CD4-positive, alpha-beta T cell (primary cell): Measurements from ENCODE around the gene ME1. TPM values are rescaled to one million over a fixed set of nuclear protein-coding genes. Genes with fewer than 3 reads are reported as not detected.

Source experiments
- ATAC-seq: fragments of 200-7000 bp; cut with Tn5 transposase; one replicate; pipeline ENCODE4 v1.10.0; 2022; ENCODE audit warnings: mild to moderate bottlenecking; ENCODE audit not compliant: poor library complexity
- CTCF ChIA-PET: fragments of 350-600 bp; sonication (Branson Sonifier 250); formaldehyde crosslinking; loops from one replicate; lab custom pipeline; 2021; ENCODE audit warnings: antibody characterized with exemption, inconsistent platforms; lab: Charles Lee
- POLR2A ChIA-PET: fragments of 350-600 bp; sonication (Branson Sonifier 250); formaldehyde crosslinking; loops from one replicate; lab custom pipeline; 2021; ENCODE audit warnings: antibody characterized with exemption, inconsistent platforms; lab: Charles Lee
- DNase-seq, 14 experiments: peaks; one replicate each; pipeline ENCODE4 v3.0.0-alpha.2; 2013 to 2020; ENCODE audit warnings: mixed read lengths in 2 of 14
- H3K27ac ChIP-seq, 2 donors: one replicate each; pipeline versions ENCODE4 v1.5.1 to v1.7.0; 2013; ENCODE audit warnings: low read length in 2 of 2, low read depth in 1 of 2, mild to moderate bottlenecking in 1 of 2
- H3K27me3 ChIP-seq, 2 experiments: 1 replicate in 1 of 2; 2 replicates in 1 of 2; pipeline versions ENCODE4 v1.6.1 to v1.7.0; 2013; ENCODE audit warnings: low read length in 2 of 2, control low read depth in 1 of 2, mild to moderate bottlenecking in 1 of 2, moderate library complexity in 1 of 2; ENCODE audit not compliant: insufficient read depth in 2 of 2, control insufficient read depth in 1 of 2
- H3K36me3 ChIP-seq: one replicate; pipeline ENCODE4 v1.6.1; 2013; ENCODE audit warnings: low read length, control low read depth; ENCODE audit not compliant: insufficient read depth
- H3K4me1 ChIP-seq: one replicate; pipeline ENCODE4 v1.6.1; 2013; ENCODE audit warnings: low read length, control low read depth; ENCODE audit not compliant: insufficient read depth
- H3K4me3 ChIP-seq: one replicate; pipeline ENCODE4 v1.5.1; 2013; ENCODE audit warnings: mild to moderate bottlenecking, low read length, moderate library complexity
- H3K9me3 ChIP-seq, 2 experiments: 1 replicate in 1 of 2; 2 replicates in 1 of 2; pipeline versions ENCODE4 v1.6.1 to v1.7.0; 2013; ENCODE audit warnings: low read length in 2 of 2, mild to moderate bottlenecking in 2 of 2, control low read depth in 1 of 2, moderate library complexity in 1 of 2; ENCODE audit not compliant: control insufficient read depth in 1 of 2, insufficient read depth in 1 of 2
- H3K27ac Mint-ChIP-seq: one replicate; pipeline ENCODE4 v1.8.0; 2020; ENCODE audit warnings: mixed read lengths
- H3K27me3 Mint-ChIP-seq: one replicate; pipeline ENCODE4 v1.8.0; 2021; ENCODE audit warnings: mixed read lengths
- H3K36me3 Mint-ChIP-seq: one replicate; pipeline ENCODE4 v1.8.0; 2021; ENCODE audit warnings: low read depth, mixed read lengths
- H3K4me1 Mint-ChIP-seq: one replicate; pipeline ENCODE4 v1.8.0; 2021; ENCODE audit warnings: low read depth, mixed read lengths
- H3K4me3 Mint-ChIP-seq: one replicate; pipeline ENCODE4 v1.8.0; 2020; ENCODE audit warnings: mild to moderate bottlenecking, mixed read lengths
- H3K9me3 Mint-ChIP-seq: one replicate; pipeline ENCODE4 v1.8.0; 2020; ENCODE audit warnings: mixed read lengths
- intact Hi-C, 2 experiments: fragments of 100-400 bp; cut with DNase I in 1 of 2; cut with micrococcal nuclease in 1 of 2; formaldehyde crosslinking; loops; one replicate each; pipeline versions ENCODE4 v1.15.1 to v1.9.0; 2023 to 2025; cut with DNase I, micrococcal nuclease
- total RNA-seq, 174 experiments: library from RNA in 2 of 174; stranded (reverse) in 2 of 174; gene quantifications; one replicate each; pipeline ENCODE4 v1.2.3 and lab custom pipeline; 2021 to 2026
- TF ChIP-seq, protein P1 (sequence below): fragments of 200-600 bp; IDR thresholded peaks from one replicate; pipeline ENCODE4 v1.8.0; 2022; ENCODE audit warnings: antibody characterized with exemption, mild to moderate bottlenecking

ME1 gene
- total RNA-seq, 2 experiments from 2014 or later, result not detected

DNA sequence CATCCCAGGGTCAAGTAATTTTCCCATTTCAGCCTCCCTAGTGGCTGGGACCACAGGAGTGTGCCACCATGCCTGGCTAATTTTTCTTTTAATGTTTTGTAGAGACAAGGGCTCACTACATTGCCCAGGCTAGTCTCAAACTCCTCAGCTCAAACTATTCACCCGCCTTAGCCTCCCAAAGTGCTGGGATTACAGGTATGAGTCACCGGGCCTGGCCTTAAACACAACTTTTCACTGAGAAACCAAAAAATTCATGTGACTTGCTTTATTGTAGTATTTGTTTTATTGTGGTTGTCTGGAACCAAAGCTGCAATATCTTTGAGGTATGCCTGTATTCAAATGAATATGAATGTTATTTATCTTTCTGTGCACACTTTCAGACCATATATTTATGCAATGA, 165.5 kb downstream of the ME1 start:
- Histone ChIP-seq H3K4me3 (no peak overlapping the region), H3K27ac (no peak overlapping the region), H3K4me1 (no peaks in the 10 kb centered on the region), H3K36me3 (no peaks in the 10 kb centered on the region), H3K27me3 (no peaks in the 10 kb centered on the region), H3K9me3 (no peaks in the 10 kb centered on the region)
- H3K4me1 Mint-ChIP-seq, result no peaks in the 10 kb centered on the region
- no peak overlapping the region for H3K4me3 Mint-ChIP-seq
- H3K9me3 Mint-ChIP-seq, result no peaks in the 10 kb centered on the region
- CTCF ChIA-PET, result no interaction called here
- H3K27ac Mint-ChIP-seq, result no peak overlapping the region
- POLR2A ChIA-PET, result no interaction called here
- TF ChIP-seq, protein P1, sequence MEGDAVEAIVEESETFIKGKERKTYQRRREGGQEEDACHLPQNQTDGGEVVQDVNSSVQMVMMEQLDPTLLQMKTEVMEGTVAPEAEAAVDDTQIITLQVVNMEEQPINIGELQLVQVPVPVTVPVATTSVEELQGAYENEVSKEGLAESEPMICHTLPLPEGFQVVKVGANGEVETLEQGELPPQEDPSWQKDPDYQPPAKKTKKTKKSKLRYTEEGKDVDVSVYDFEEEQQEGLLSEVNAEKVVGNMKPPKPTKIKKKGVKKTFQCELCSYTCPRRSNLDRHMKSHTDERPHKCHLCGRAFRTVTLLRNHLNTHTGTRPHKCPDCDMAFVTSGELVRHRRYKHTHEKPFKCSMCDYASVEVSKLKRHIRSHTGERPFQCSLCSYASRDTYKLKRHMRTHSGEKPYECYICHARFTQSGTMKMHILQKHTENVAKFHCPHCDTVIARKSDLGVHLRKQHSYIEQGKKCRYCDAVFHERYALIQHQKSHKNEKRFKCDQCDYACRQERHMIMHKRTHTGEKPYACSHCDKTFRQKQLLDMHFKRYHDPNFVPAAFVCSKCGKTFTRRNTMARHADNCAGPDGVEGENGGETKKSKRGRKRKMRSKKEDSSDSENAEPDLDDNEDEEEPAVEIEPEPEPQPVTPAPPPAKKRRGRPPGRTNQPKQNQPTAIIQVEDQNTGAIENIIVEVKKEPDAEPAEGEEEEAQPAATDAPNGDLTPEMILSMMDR, result no peak
- no peaks in the 10 kb centered on the region for H3K36me3 Mint-ChIP-seq
- intact Hi-C loops, result no loop called here
- H3K27me3 Mint-ChIP-seq, result no peaks in the 10 kb centered on the region
- ATAC-seq (no peak), DNase-seq (no peak)

DNA sequence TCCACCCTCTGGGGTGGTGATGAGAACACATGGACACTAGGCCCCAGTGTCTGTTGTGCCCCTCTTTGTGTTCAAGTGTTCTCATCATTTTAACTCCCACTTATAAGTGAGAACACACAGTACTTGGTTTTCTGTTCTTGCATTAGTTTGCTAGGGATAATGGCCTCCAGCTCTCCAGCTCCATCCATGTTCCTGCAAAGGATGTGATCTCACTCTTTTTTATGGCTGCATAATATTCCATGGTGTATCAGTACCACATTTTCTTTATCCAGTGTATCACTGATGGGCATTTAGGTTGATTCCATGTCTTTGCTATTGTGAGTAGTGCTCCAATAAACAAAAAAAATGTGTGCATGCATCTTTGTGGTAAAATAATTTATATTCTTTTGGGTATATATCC, 170.3 kb downstream of the ME1 start:
- CTCF ChIA-PET, result no interaction called here
- H3K4me1 ChIP-seq, result no peaks in the 10 kb centered on the region
- TF ChIP-seq, protein P1, result no peak
- no peak overlapping the region for H3K27ac ChIP-seq
- Mint-ChIP-seq H3K9me3 (no peaks in the 10 kb centered on the region), H3K4me1 (no peaks in the 10 kb centered on the region), H3K27me3 (peaks cover 4% of the 10 kb centered on the region), H3K36me3 (no peaks in the 10 kb centered on the region), H3K4me3 (no peak overlapping the region), H3K27ac (no peak overlapping the region)
- H3K27me3 ChIP-seq, result no peaks in the 10 kb centered on the region
- H3K9me3 ChIP-seq, result no peaks in the 10 kb centered on the region
- no peak overlapping the region for H3K4me3 ChIP-seq
- ATAC-seq (no peak), DNase-seq (no peak)
- intact Hi-C loops, result no loop called here
- POLR2A ChIA-PET, result no interaction called here
- H3K36me3 ChIP-seq, result no peaks in the 10 kb centered on the region

DNA sequence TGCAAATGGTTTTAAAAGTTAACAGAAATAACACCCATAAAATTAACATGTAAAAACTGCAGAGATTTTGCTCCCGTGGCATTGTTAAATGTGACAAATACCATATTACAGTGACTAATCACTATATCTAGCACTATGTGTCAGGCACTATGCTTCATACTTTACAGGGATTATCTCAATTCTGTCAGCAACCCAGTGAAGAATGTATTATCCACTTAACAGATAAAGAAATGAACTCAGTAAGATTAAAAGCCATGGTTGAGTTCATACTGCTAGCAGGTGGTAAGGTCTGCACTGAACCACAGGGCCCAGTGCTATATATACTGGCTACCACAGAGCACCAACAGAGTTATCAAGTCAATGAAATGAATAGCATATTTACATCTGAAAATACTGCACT, 172.3 kb downstream of the ME1 start:
- intact Hi-C loops, result no loop called here
- no peak for ATAC-seq

More for the DNA sequence above, 172.3 kb downstream of the ME1 start:
- ChIA-PET CTCF (no interaction called here), POLR2A (no interaction called here)
- no peak for DNase-seq
- H3K36me3 Mint-ChIP-seq, result no peaks in the 10 kb centered on the region
- no peaks in the 10 kb centered on the region for H3K36me3 ChIP-seq
- H3K4me3 ChIP-seq, result no peak overlapping the region
- H3K27me3 ChIP-seq, result no peaks in the 10 kb centered on the region
- no peak overlapping the region for H3K27ac Mint-ChIP-seq
- H3K4me1 Mint-ChIP-seq, result no peaks in the 10 kb centered on the region
- H3K9me3 Mint-ChIP-seq, result no peaks in the 10 kb centered on the region
- no peak overlapping the region for H3K4me3 Mint-ChIP-seq
- TF ChIP-seq, protein P1, result no peak
- no peaks in the 10 kb centered on the region for H3K9me3 ChIP-seq
- no peak overlapping the region for H3K27ac ChIP-seq
- H3K4me1 ChIP-seq, result no peaks in the 10 kb centered on the region
- H3K27me3 Mint-ChIP-seq, result peaks cover 4% of the 10 kb centered on the region
